Measurements from ENCODE around the gene ESRRA. TPM values are rescaled to one million over a fixed set of nuclear protein-coding genes. Genes with fewer than 3 reads are reported as not detected.

ESRRA gene
- total and polyA plus RNA-seq, 4 donors: 10.8 to 88.4 (median 73.0) TPM

GRCh38 chr11:64341429-64341828 is 36.1 kb downstream of the ESRRA start:
- WGBS, 2 donors: 60 to 77% methylated on average over 21 of the region's 21 CpGs
- DNase-seq: no peak
- TF ChIP-seq CTCF (IDR thresholded peaks at IDR 0.05; ENCODE audit: control extremely low read depth, extremely low read depth): no peak
- Histone ChIP-seq H3K27ac (ENCODE audit: low read depth in 1 of 2, low read length in 1 of 2) (no peak overlapping the region), H3K9ac (ENCODE audit: insufficient read depth in 1 of 2, low read length in 2 of 2) (no peak overlapping the region), H3K27me3 (ENCODE audit: control insufficient read depth in 3 of 3, insufficient read depth in 3 of 3, low read length in 2 of 3) (peaks cover 0 to 13% (median 0%) of the 10 kb centered on the region in 3 donors), H3K9me3 (ENCODE audit: control insufficient read depth in 4 of 4, insufficient read depth in 3 of 4, low read length in 3 of 4) (no peaks in the 10 kb centered on the region), H3K4me3 (no peak overlapping the region), H3K4me1 (ENCODE audit: control insufficient read depth in 5 of 5, insufficient read depth in 5 of 5, low read length in 5 of 5) (peaks cover 0 to 12% (median 7%) of the 10 kb centered on the region in 5 donors), H3K36me3 (ENCODE audit: control insufficient read depth in 4 of 4, insufficient read depth in 4 of 4, low read length in 4 of 4) (peaks cover 0 to 4% (median 0%) of the 10 kb centered on the region in 4 donors)
- no peak for ATAC-seq (ENCODE audit: insufficient read depth, low FRiP score)

- Histone ChIP-seq H3K4me1 (ENCODE audit: control insufficient read depth in 5 of 5, insufficient read depth in 5 of 5, low read length in 5 of 5) (peaks cover 0 to 12% (median 7%) of the 10 kb centered on the region in 5 donors), H3K9ac (ENCODE audit: insufficient read depth in 1 of 2, low read length in 2 of 2) (no peak overlapping the region), H3K27me3 (ENCODE audit: control insufficient read depth in 3 of 3, insufficient read depth in 3 of 3, low read length in 2 of 3) (peaks cover 0 to 13% (median 0%) of the 10 kb centered on the region in 3 donors), H3K4me3 (no peak overlapping the region), H3K9me3 (ENCODE audit: control insufficient read depth in 4 of 4, insufficient read depth in 3 of 4, low read length in 3 of 4) (no peaks in the 10 kb centered on the region), H3K27ac (ENCODE audit: low read depth in 1 of 2, low read length in 1 of 2) (peak overlapping the region; percentile 62 to 69), H3K36me3 (ENCODE audit: control insufficient read depth in 4 of 4, insufficient read depth in 4 of 4, low read length in 4 of 4) (peaks cover 0 to 4% (median 0%) of the 10 kb centered on the region in 4 donors)
- 20 to 23% methylated on average over 55 of the region's 55 CpGs for WGBS, 2 donors
- DNase-seq: peak; percentile 77 to 90 (median 88)
- peak; percentile 15 for TF ChIP-seq CTCF (IDR thresholded peaks at IDR 0.05; ENCODE audit: control extremely low read depth, extremely low read depth)
- peak; percentile 92 for ATAC-seq (ENCODE audit: insufficient read depth, low FRiP score)
Measured at GRCh38 chr11:64341851-64342791, 36.8 kb downstream of the ESRRA start.

GRCh38 chr11:64342869-64343745 is 37.8 kb downstream of the ESRRA start:
- Histone ChIP-seq H3K9ac (ENCODE audit: insufficient read depth in 1 of 2, low read length in 2 of 2) (no peak overlapping the region), H3K4me1 (ENCODE audit: control insufficient read depth in 5 of 5, insufficient read depth in 5 of 5, low read length in 5 of 5) (peaks cover 0 to 12% (median 8%) of the 10 kb centered on the region in 5 donors), H3K27ac (ENCODE audit: low read depth in 1 of 2, low read length in 1 of 2) (no peak overlapping the region), H3K27me3 (ENCODE audit: control insufficient read depth in 3 of 3, insufficient read depth in 3 of 3, low read length in 2 of 3) (peaks cover 0 to 13% (median 0%) of the 10 kb centered on the region in 3 donors), H3K36me3 (ENCODE audit: control insufficient read depth in 4 of 4, insufficient read depth in 4 of 4, low read length in 4 of 4) (peaks cover 0 to 4% (median 0%) of the 10 kb centered on the region in 4 donors), H3K4me3 (no peak overlapping the region), H3K9me3 (ENCODE audit: control insufficient read depth in 4 of 4, insufficient read depth in 3 of 4, low read length in 3 of 4) (no peaks in the 10 kb centered on the region)
- WGBS, 2 donors: 62 to 75% methylated on average over 28 to 29 of the region's 29 CpGs
- no peak for ATAC-seq (ENCODE audit: insufficient read depth, low FRiP score)
- no peak for DNase-seq
- TF ChIP-seq CTCF (IDR thresholded peaks at IDR 0.05; ENCODE audit: control extremely low read depth, extremely low read depth): no peak

Data from lung (tissue), 12 donors.